ENCODE measurements around the gene COPG1. TPM values are rescaled to one million over a fixed set of nuclear protein-coding genes. Genes with fewer than 3 reads are reported as not detected.
A peak's percentile ranks its signal among the peaks of the same experiment; 100 is the strongest.

COPG1 gene
- polyA plus RNA-seq, 1 of the 3 experiments (the other 2 are of a cell fraction) = 114 TPM

GRCh38 chr3:129316248-129317013, 67.0 kb downstream of the COPG1 start (continued):
- TF ChIP-seq, protein P1, sequence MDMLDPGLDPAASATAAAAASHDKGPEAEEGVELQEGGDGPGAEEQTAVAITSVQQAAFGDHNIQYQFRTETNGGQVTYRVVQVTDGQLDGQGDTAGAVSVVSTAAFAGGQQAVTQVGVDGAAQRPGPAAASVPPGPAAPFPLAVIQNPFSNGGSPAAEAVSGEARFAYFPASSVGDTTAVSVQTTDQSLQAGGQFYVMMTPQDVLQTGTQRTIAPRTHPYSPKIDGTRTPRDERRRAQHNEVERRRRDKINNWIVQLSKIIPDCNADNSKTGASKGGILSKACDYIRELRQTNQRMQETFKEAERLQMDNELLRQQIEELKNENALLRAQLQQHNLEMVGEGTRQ (IDR thresholded peaks at IDR 0.05; ENCODE audit: borderline replicate concordance, low read depth, low read length) = 0 out of 2 replicates have a peak, but pooled peaks have one; percentile 30
- TF ChIP-seq RXRA (IDR thresholded peaks at IDR 0.05; ENCODE audit: borderline replicate concordance, low read depth) (no peak), SMC3 (IDR thresholded peaks at IDR 0.05; ENCODE audit: low read depth, low read length) (no peak), RCOR1 (IDR thresholded peaks at IDR 0.05; ENCODE audit: low read length) (no peak), FOXJ3 (CRISPR knock-in tag; IDR thresholded peaks at IDR 0.05) (no peak), TAF1 (IDR thresholded peaks at IDR 0.05; ENCODE audit: borderline replicate concordance, low read depth, low read length) (peak; percentile 95), FOXM1 (IDR thresholded peaks at IDR 0.05; ENCODE audit: low read depth) (no peak), YY1 (IDR thresholded peaks at IDR 0.05; ENCODE audit: low read depth) (0 out of 2 replicates have a peak, but pooled peaks have one; percentile 48), TEAD4 (IDR thresholded peaks at IDR 0.05; ENCODE audit: borderline replicate concordance, insufficient read depth) (no peak), NFIC (IDR thresholded peaks at IDR 0.05; ENCODE audit: borderline replicate concordance) (peak; percentile 31; the same call in 1 of the 2 replicates), NRF1 (IDR thresholded peaks at IDR 0.05; ENCODE audit: low read depth, low read length) (peak; percentile 57)
- TF ChIP-seq, protein P2, sequence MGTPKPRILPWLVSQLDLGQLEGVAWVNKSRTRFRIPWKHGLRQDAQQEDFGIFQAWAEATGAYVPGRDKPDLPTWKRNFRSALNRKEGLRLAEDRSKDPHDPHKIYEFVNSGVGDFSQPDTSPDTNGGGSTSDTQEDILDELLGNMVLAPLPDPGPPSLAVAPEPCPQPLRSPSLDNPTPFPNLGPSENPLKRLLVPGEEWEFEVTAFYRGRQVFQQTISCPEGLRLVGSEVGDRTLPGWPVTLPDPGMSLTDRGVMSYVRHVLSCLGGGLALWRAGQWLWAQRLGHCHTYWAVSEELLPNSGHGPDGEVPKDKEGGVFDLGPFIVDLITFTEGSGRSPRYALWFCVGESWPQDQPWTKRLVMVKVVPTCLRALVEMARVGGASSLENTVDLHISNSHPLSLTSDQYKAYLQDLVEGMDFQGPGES (IDR thresholded peaks at IDR 0.05; ENCODE audit: low read depth, low read length) = no peak

- no peaks in the 10 kb centered on the region for H4K20me1 ChIP-seq (ENCODE audit: insufficient read depth)
- peak overlapping the region; percentile 94; the same call in 1 of the 2 replicates for H3K9ac ChIP-seq
- peak overlapping the region; percentile 91; the same call in 1 of the 2 replicates for H2AFZ ChIP-seq (ENCODE audit: low read depth)
- H3K9me3 ChIP-seq = no peaks in the 10 kb centered on the region
- peak overlapping the region; percentile 70 to 86 for H3K27ac ChIP-seq (ENCODE audit: low read depth in 2 of 2, low read length in 1 of 2)
- ChIA-PET POLR2A (interaction anchor here (0.7 to 4.9 kb wide), 8 partner anchors 9 to 123 kb away, joined by 3 to 25 read pairs (median 9); partner anchors contain the start of genes COPG1, HMCES, IFT122 and MBD4), CTCF (interaction anchor here (0.6 to 2.8 kb wide), 22 partner anchors 10 to 264 kb away, joined by 3 to 13 read pairs (median 4); partner anchors contain the start of genes HMCES, IFT122 and MBD4)
- H3K4me3 ChIP-seq (ENCODE audit: low read depth in 2 of 2, low read length in 1 of 2) = peak overlapping the region; percentile 89 to 93
- no peaks in the 10 kb centered on the region for H3F3A ChIP-seq (replicated peaks; ENCODE audit: insufficient read depth)
- no peaks in the 10 kb centered on the region for H3K27me3 ChIP-seq (ENCODE audit: insufficient read depth)
- peaks cover 0 to 21% of the 10 kb centered on the region in 2 experiments; a peak in 2 of 4 replicates for H3K4me1 ChIP-seq (ENCODE audit: control insufficient read depth in 1 of 2, insufficient read depth in 2 of 2, low read depth in 1 of 2, low read length in 1 of 2)
- H3K79me2 ChIP-seq (ENCODE audit: insufficient read depth) = peaks cover 30% of the 10 kb centered on the region
- 53% methylated on average over 10 of the region's 15 CpGs for WGBS (ENCODE audit: low lambda C conversion rate)
- H3K9me2 ChIP-seq = no peaks in the 10 kb centered on the region
- no peaks in the 10 kb centered on the region for H3K36me3 ChIP-seq (replicated peaks in 1 of 2; ENCODE audit: control insufficient read depth in 1 of 2, insufficient read depth in 2 of 2, low read length in 1 of 2)
- DNase-seq = peak; percentile 67
- TF ChIP-seq FOXJ3 (CRISPR knock-in tag; IDR thresholded peaks at IDR 0.05) = no peak
- no peak for TF ChIP-seq TEAD4 (IDR thresholded peaks at IDR 0.05; ENCODE audit: borderline replicate concordance, insufficient read depth)
- TF ChIP-seq, protein P3, sequence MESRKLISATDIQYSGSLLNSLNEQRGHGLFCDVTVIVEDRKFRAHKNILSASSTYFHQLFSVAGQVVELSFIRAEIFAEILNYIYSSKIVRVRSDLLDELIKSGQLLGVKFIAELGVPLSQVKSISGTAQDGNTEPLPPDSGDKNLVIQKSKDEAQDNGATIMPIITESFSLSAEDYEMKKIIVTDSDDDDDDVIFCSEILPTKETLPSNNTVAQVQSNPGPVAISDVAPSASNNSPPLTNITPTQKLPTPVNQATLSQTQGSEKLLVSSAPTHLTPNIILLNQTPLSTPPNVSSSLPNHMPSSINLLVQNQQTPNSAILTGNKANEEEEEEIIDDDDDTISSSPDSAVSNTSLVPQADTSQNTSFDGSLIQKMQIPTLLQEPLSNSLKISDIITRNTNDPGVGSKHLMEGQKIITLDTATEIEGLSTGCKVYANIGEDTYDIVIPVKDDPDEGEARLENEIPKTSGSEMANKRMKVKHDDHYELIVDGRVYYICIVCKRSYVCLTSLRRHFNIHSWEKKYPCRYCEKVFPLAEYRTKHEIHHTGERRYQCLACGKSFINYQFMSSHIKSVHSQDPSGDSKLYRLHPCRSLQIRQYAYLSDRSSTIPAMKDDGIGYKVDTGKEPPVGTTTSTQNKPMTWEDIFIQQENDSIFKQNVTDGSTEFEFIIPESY (IDR thresholded peaks at IDR 0.05; ENCODE audit: borderline replicate concordance, low read depth) = no peak
- no peak for TF ChIP-seq EZH2phosphoT487 (IDR thresholded peaks at IDR 0.05; ENCODE audit: borderline replicate concordance, low read depth)
- no peak for TF ChIP-seq CHD2 (IDR thresholded peaks at IDR 0.05; ENCODE audit: low read length, partially characterized antibody)
- TF ChIP-seq POLR2AphosphoS5 (IDR thresholded peaks at IDR 0.05; ENCODE audit: low read depth, low read length) = no peak
- TF ChIP-seq GABPA (IDR thresholded peaks at IDR 0.05; ENCODE audit: low read depth) = no peak
- TF ChIP-seq EP300 (IDR thresholded peaks at IDR 0.05; ENCODE audit: borderline replicate concordance in 1 of 2, low read depth in 1 of 2, low read length in 1 of 2) = no peak
- no peak for TF ChIP-seq YY1 (IDR thresholded peaks at IDR 0.05; ENCODE audit: low read depth)
- TF ChIP-seq GATA2 (CRISPR knock-in tag; IDR thresholded peaks at IDR 0.05) = no peak
- TF ChIP-seq PBX3 (IDR thresholded peaks at IDR 0.05) = no peak
- TF ChIP-seq, protein P1 (IDR thresholded peaks at IDR 0.05; ENCODE audit: borderline replicate concordance, low read depth, low read length) = no peak
- H3K4me2 ChIP-seq = peak overlapping the region; percentile 98
Observed at GRCh38 chr3:129317014-129317771, 67.8 kb downstream of the COPG1 start.
